WI38 (cell line): Measurements from ENCODE around the gene MYB.

ENCODE experiments used
- H3K4me3 ChIP-seq: 2 replicates; pipeline ENCODE4 v1.5.1; 2011; ENCODE audit warnings: low read depth, mild to moderate bottlenecking, control low read depth, low read length
- CTCF ChIP-seq: IDR thresholded peaks from 2 replicates; pipeline ENCODE4 v1.5.1; 2012; ENCODE audit warnings: low read depth, mild to moderate bottlenecking, control low read depth, low read length

MYB gene

GRCh38 chr6:135167617-135168016, 13.5 kb upstream of the MYB start:
- no peak overlapping the region for H3K4me3 ChIP-seq
- no peak for TF ChIP-seq CTCF

GRCh38 chr6:135168766-135169165, 12.3 kb upstream of the MYB start:
- no peak overlapping the region for H3K4me3 ChIP-seq
- TF ChIP-seq CTCF: no peak

- H3K4me3 ChIP-seq: no peak overlapping the region
- TF ChIP-seq CTCF: no peak
These were observed 10.9 kb upstream of the MYB start for GRCh38 chr6:135170238-135170637.

- H3K4me3 ChIP-seq: no peak overlapping the region
- TF ChIP-seq CTCF: no peak
These were observed 10.3 kb upstream of the MYB start for GRCh38 chr6:135170849-135171248.

DNA sequence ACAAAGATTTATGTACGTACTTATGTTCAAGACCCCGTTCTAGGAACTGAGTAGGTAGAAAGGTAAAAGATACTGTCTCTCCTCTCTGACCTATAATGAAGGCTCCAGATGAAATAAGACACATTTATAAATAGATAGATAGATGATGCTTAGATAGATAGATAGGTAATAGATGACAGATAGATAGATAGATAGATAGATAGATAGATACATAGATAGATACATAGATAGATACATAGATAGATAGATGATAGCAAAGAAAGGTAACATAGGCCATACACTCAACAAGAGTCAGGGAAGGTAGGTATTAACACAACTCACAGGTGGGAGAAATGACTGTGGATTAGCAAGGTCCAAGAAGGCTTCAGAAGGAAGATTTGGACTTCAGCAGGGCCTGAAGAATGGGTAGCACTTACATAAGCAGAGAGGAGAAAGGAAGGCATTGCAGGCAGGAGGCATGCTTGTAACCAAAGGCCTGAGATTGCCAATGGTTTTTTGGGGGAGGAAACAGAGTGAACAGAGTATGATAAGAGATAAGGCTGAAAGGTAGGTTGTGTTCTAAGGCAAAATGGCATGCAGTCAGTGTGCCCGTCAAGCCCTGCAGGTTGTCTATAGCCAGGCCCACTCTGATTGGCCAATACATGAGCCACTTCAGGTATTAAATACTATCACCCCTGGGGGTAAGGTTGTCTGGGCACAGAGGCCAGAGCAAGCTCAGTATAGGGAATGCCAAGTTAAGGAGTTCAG, 7.7 kb upstream of the MYB start:
- TF ChIP-seq CTCF: no peak

GRCh38 chr6:135173989-135174484, 7.1 kb upstream of the MYB start:
- TF ChIP-seq CTCF: no peak

More for the DNA sequence above, 7.7 kb upstream of the MYB start:
- H3K4me3 ChIP-seq: no peak overlapping the region

DNA sequence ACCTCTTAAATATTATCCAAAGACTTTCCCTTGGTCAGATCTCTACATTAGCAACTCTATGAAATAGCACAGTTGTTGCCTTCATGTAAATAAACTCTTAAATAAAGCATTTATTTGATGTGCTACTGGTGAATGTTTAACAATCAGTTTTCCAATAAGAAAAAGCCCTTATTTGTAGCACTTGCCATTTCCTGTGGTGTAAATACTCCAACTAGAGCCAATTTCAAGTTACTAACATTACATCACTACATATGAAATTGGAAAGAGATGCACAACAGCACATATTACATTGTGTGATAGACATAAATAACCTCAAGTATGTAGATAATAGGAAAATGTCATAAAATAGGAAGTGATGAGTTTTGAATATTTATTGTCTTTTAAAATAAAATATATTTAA, 5.0 kb upstream of the MYB start:
- no peak for TF ChIP-seq CTCF
- H3K4me3 ChIP-seq: no peak overlapping the region

More at GRCh38 chr6:135173989-135174484, 7.1 kb upstream of the MYB start:
- no peak overlapping the region for H3K4me3 ChIP-seq
